ES-I3 (cell line): ENCODE results near the gene ERMAP.
"Not testable (repeated sequence)": the region's sequence is repeated elsewhere in the genome, so short reads cannot be mapped to it uniquely, and the experiment has no call there.

ENCODE experiments used
- H3K36me3 ChIP-seq: 2 replicates; pipeline ENCODE4 v1.6.1; 2013; ENCODE audit warnings: mild to moderate bottlenecking, low read length, control low read depth, moderate library complexity; ENCODE audit not compliant: insufficient read depth
- H3K4me1 ChIP-seq: 2 replicates; pipeline ENCODE4 v1.6.1; 2013; ENCODE audit warnings: mild to moderate bottlenecking, control low read depth, low read length; ENCODE audit not compliant: insufficient read depth
- H3K9ac ChIP-seq: 2 replicates; pipeline ENCODE4 v1.6.1; 2013; ENCODE audit warnings: low read depth, mild to moderate bottlenecking, low read length, moderate library complexity
- H3K9me3 ChIP-seq: 2 replicates; pipeline ENCODE4 v1.6.1; 2013; ENCODE audit warnings: mild to moderate bottlenecking, low read length, moderate library complexity; ENCODE audit not compliant: control insufficient read depth, insufficient read depth

Gene ERMAP

DNA sequence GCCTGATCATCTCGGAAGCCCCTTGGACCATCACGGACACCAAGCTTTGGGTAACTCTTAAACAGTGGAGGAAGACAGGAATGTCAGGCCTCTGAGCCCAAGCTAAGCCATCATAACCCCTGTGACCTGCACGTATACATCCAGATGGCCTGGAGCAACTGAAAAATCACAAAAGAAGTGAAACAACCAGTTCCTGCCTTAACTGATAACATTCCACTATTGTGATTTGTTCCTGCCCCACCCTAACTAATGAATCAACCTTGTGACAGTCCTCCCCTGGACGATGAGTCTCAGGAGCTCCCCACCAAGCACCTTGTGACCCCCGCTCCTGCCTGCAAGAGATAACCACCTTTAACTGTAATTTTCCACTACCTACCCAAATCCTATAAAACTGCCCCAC is 42.4 kb downstream of the ERMAP start:
- not testable (repeated sequence) for H3K36me3 ChIP-seq, H3K9ac ChIP-seq, H3K4me1 ChIP-seq, H3K9me3 ChIP-seq

DNA sequence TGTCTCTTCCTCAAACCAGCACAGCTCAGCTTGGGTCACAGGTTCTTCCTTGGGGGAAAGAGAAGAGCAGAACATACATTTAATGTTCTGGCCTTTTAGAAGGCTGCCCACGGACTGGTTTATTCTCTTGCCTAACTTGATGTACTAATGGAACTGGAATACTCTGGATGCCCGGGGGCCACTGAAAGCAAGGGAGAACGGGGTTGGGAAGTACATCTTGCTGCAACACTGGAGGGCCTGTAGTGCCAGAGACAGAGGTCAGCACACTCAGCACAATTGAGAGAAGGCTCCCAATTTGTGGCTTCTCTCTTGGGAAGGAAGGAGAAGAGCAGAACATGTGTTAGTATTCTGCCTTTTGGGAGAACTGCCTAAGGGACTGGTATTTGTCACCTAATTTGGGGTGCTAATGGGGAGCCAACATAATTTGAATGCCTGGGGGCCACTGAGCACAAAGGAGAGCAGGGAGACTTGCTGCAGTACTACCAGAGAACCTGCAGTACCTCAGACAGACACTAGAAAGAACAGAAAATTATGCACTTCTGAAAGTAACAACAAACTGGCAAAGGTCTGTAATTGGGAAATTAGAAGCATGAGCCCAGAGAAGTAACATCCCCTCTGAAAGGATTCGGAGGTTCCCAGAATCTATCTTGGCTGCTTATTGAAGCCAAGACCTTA is 43.6 kb downstream of the ERMAP start:
- Histone ChIP-seq H3K9me3 (no peaks in the 10 kb centered on the region), H3K9ac (no peak overlapping the region), H3K4me1 (no peaks in the 10 kb centered on the region), H3K36me3 (no peaks in the 10 kb centered on the region)

DNA sequence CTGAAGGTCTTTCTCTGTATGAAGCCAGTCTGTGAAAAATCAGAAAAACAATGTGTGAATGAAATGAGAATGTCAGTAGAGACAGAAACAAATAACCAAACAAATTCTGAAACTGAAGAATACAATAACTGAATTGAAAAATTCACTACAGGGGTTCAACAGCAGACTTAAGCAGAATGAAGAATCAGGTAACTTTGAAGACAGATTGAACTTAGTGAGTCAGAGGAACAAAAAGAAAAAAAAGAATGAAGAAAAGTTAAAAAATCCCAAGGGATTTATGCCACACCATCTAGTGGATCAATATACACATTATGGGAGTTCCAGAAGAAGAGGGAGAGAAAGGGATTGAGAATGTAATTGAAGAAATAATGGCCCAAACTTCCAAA is 44.1 kb downstream of the ERMAP start:
- no peaks in the 10 kb centered on the region for H3K4me1 ChIP-seq
- H3K9me3 ChIP-seq: no peaks in the 10 kb centered on the region
- H3K36me3 ChIP-seq: no peaks in the 10 kb centered on the region
- H3K9ac ChIP-seq: no peak overlapping the region

DNA sequence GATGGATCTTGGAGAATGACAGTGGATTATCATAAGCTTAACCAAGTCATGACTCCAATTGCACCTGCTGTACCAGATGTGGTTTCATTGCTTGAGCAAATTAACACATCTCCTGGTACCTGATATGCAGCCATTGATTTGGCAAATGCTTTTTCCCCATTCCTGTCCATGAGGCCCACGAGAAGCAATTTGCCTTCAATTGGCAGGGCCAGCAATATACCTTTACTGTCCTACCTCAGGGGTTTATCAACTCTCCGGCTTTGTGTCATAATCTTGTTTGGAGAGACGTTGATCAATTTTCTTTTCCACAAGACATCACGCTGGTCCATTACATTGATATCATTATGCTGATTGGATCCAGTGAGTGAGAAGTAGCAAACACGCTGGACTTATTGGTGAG is 49.6 kb downstream of the ERMAP start:
- no peaks in the 10 kb centered on the region for H3K9me3 ChIP-seq
- no peak overlapping the region for H3K9ac ChIP-seq
- H3K36me3 ChIP-seq: no peaks in the 10 kb centered on the region
- no peaks in the 10 kb centered on the region for H3K4me1 ChIP-seq

DNA sequence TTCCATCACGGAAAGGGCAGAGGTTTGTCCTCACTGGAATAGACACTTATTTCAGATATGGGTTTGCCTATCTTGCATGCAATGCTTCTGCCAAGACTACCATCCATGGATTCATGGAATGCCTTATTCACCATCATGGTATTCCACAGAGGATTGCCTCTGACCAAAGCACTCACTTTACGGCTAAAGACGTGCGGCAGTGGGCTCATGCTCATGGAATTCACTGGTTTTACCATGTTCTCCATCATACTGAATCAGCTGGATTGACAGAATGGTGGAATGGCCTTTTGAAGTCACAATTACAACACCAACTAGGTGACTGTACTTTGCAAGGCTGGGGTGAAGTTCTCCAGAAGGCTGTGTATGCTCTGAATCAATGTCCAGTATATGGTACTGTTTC is 51.5 kb downstream of the ERMAP start:
- not testable (repeated sequence) for H3K36me3 ChIP-seq, H3K4me1 ChIP-seq, H3K9ac ChIP-seq, H3K9me3 ChIP-seq

DNA sequence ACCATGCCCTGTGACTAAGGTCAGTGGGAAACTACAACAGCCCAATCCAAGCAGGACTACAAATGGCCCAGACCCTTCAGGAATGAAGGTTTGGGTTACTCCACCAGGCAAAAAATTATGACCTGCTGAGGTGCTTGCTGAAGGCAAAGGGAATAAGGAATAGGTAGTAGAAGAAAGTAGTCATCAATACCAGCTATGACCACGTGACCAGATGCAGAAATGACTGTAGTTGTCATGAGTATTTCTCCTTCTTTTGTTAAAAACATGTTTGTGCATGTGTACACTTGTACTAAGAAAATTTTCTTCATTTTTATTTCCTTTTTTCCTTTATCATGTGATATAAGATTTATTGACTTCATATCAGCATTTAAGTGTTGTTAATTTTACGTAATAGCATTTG is 52.3 kb downstream of the ERMAP start:
- H3K36me3 ChIP-seq, H3K4me1 ChIP-seq, H3K9ac ChIP-seq, H3K9me3 ChIP-seq: not testable (repeated sequence)

DNA sequence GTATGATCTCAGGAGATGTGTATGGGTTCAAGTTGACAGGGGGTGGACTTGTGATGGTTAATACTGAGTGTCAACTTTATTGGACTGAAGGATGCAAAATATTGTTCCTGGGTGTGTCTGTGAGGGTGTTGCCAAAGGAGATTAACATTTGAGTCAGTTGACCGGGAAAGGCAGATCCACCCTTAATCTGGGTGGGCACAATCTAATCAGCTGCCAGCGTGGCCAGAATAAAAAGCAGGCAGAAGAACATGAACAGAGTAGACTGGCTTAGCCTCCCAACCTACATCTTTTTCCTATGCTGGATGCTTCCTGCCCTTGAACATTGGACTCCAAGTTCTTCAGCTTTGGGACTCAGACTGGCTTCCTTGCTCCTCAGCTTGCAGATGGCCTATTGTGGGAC is 52.8 kb downstream of the ERMAP start:
- not testable (repeated sequence) for H3K4me1 ChIP-seq, H3K9ac ChIP-seq, H3K36me3 ChIP-seq, H3K9me3 ChIP-seq

DNA sequence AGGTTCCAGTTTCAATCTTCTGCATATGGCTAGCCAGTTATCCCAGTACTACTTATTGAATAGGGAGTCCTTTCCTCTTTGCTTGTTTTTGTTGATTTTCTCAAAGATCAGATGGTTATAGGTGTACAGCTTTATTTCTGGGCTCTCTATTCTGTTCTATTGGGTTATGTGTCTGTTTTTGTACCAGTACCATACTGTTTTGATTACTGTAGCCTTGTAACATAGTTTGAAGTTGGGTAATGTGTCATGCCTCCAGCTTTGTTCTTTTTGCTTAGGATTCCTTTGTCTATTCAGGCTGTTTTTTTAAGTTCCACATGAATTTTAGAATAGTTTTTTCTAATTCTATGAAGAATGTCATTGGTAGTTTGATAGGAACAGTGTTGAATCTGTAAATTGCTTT is 56.2 kb downstream of the ERMAP start:
- H3K9me3 ChIP-seq, H3K4me1 ChIP-seq, H3K9ac ChIP-seq, H3K36me3 ChIP-seq: not testable (repeated sequence)

DNA sequence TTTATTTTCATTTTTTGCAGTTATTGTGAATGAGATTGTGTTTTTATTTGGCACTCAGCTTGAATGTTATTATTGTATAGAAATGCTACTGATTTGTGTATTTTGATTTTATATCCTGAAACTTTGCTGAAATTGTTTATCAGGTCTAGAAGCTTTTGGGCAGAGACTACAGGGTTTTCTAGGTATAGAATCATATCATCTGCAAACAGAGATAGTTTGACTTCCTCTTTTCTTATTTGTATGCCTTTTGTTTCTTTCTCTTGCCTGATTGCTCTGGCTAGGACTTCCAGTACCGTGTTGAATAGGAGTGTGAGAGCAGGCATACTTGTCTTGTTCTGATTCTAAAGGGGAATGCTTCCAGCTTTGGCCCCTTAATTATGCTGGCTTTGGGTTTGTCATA is 56.7 kb downstream of the ERMAP start:
- Histone ChIP-seq H3K9me3 (no peaks in the 10 kb centered on the region), H3K4me1 (no peaks in the 10 kb centered on the region), H3K9ac (no peak overlapping the region), H3K36me3 (no peaks in the 10 kb centered on the region)

DNA sequence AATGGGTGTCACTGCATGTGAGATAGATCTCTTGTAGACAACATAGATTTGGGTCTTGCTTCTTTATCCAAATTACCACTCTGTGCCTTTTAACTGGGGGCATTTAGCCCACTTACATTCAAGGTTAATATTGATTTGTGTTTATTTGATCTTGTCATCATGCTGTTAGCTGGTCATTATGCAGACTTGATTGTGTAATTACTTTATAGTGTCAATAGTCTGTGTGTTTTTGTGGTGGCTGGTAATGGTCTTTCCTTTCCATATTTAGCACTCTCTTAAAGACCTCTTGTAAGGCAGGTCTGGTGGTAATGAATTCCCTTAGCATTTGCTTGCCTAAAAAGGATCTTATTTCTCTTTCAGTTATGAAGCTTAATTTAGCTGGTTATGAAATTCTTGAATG is 59.1 kb downstream of the ERMAP start:
- Histone ChIP-seq H3K9ac (no peak overlapping the region), H3K4me1 (no peaks in the 10 kb centered on the region), H3K36me3 (no peaks in the 10 kb centered on the region), H3K9me3 (peaks cover 6% of the 10 kb centered on the region)

DNA sequence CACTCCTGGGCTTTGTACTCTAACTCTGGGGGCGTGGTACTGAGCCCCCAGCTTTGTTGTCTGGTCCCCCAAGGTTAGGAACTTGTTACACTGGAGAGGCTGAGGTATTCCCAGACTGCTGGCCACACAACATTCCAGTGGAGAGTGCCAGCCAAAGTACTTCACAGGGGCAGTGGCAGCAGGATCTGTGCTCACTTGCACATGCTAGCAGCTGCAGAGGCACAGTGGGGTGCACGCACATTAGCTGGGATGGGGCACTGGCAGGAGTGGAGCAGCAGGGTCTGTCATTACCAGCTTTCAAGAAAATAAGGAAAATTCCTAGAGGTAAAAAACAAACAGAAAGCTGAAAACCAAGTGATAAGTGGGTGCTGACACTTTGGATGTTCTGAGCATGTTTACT is 60.5 kb downstream of the ERMAP start:
- no peak overlapping the region for H3K9ac ChIP-seq
- H3K9me3 ChIP-seq: peaks cover 9% of the 10 kb centered on the region
- no peaks in the 10 kb centered on the region for H3K36me3 ChIP-seq
- no peaks in the 10 kb centered on the region for H3K4me1 ChIP-seq

DNA sequence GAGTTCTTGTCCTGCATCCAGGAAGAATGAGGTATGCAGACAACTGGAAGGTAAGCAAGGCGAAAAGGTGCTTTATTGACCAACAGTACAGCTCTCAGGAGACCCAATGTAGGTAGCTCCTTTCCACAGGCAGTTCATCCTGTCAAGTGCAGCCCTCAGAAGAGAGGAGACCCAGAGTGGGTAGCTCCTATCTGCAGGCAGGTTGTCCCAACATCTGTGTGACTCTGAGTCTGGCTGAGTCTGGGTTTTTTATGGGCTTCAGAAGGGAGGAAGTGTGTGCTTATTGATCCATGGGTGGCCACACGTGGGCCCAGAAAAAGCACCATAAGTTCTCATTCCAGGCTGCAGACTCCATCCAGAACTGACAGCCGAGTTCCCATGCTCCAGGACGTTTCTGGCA is 63.5 kb downstream of the ERMAP start:
- H3K4me1 ChIP-seq: no peaks in the 10 kb centered on the region
- peaks cover 9% of the 10 kb centered on the region for H3K9me3 ChIP-seq
- H3K9ac ChIP-seq: no peak overlapping the region
- no peaks in the 10 kb centered on the region for H3K36me3 ChIP-seq

DNA sequence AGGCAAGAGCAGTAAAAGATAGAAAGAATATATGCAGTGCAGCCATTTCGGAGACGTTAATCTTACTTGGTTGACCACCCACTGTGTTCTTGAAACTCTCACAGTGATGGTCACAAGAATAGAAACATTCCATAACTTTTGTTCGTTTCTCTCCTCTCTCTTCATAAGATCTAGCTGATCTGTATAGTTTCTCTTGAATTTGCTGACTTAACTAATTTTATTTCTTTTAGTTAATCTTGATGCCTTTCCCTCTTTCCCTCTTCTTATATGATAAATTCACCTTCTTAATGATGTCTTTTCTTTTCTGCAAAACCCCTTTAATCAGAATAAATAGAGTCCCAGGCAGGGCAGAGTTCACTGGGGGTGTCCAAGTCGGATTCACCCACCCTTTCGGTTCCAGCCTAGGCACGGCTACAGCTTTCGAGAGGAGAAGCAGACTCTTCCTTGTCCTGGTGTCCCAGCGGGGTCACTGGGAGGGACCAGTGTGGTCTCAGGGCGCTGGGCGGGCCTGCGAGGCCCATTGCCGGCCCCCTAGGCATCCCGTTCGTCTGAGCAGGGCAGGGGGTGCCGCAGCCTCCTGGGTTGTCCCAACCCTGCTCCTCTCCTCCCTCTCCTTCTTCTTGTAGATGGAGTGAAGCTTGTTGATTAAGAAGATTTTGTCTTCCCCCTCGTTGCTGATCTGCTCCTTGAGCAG is 69.3 kb downstream of the ERMAP start:
- Histone ChIP-seq H3K9ac (no peak overlapping the region), H3K4me1 (no peaks in the 10 kb centered on the region), H3K9me3 (peaks cover under 1% of the 10 kb centered on the region; the same call in 1 of the 2 replicates), H3K36me3 (no peaks in the 10 kb centered on the region)

DNA sequence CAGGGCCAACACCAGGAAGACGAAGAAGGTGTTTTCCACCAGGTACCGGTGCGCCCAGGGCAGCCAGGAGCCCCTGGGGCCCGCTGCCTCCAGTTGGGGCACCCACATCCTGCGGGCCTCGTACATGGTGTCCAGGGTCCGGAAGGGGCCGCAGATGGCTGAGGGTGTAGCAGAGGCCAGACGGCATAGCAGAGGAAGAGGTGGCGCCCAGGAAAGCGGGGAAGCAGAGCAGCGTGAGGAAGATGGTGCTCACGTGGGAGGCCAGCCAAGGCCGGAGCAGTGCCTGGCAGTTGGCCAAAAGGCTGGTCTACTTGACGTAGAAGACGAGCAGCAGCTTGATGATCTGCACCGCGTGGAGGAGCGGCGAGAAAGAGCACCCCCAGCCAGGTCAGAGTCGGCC is 69.9 kb downstream of the ERMAP start:
- H3K36me3 ChIP-seq: no peaks in the 10 kb centered on the region
- H3K4me1 ChIP-seq: no peaks in the 10 kb centered on the region
- H3K9me3 ChIP-seq: no peaks in the 10 kb centered on the region
- no peak overlapping the region for H3K9ac ChIP-seq

DNA sequence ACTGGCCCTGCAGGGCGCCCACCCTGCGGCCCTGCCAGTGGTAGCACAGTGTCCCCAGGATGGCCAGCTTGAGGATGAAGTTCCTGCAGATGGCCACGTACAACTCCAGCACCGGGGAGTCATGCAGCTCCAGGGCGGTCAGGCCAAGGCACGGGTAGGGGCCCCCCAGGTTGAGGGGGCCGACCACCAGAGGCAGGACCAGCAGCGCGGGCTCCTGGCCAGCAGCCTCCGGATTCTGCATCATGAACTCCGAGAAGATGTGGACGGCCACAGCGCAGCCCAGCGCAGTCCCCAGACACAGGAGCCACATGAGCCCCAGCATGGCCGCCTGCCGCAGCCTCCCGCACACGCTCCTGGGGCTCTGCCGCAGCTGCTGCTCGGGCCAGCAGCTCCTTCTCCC is 70.4 kb downstream of the ERMAP start:
- no peaks in the 10 kb centered on the region for H3K36me3 ChIP-seq

More for the DNA sequence above, 70.4 kb downstream of the ERMAP start:
- H3K4me1 ChIP-seq: no peaks in the 10 kb centered on the region
- H3K9ac ChIP-seq: no peak overlapping the region
- no peaks in the 10 kb centered on the region for H3K9me3 ChIP-seq
